Stimulated activated CD8-positive, alpha-beta memory T cell treated with anti-CD3 and anti-CD28 coated beads, Interleukin-15, amount 100 ng/mL, for 4 hours (primary cell): ENCODE results near the gene PDLIM5.

Experiments
- DNase-seq, 2 donors: peaks; one replicate each; pipeline ENCODE4 v3.0.0-alpha.2; 2020; ENCODE audit warnings: low read depth in 2 of 2

PDLIM5 gene

DNA sequence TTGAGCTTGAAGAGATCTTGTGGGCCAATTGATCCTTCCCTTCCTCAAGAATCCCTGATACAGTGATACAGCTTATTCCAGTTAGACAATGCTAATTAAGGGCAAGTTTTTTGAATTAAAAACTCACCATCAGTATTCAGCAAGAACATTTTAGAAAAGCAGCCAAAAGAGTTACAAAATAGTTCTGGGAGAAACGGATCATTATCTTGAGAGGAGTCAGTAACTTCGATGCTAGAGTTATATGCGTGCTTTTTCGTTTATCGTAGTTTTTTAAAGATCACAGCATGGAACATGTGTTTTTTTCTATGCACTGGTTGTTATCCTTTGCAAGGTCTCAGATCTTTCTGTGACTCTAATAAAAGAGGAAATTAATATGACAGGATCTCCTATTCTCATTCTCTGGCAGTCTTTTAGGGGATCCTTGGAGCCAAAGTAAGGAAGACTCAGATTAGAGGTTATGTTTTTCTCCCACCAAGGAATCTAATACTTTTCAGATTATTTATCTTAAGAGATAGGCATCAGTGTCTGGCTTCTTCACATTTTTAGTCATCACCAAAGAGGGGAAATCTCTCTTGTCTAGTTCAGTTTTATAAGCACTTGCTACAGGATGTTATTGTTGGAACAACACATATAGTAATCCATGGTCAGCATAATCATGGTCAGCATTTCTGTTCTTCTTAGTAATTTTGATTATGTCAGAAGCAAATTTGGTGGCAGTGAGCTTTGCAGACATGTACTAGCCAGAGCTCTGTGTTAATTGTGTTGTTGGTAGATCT, 109.7 kb downstream of the PDLIM5 start:
- DNase-seq: no peak

DNA sequence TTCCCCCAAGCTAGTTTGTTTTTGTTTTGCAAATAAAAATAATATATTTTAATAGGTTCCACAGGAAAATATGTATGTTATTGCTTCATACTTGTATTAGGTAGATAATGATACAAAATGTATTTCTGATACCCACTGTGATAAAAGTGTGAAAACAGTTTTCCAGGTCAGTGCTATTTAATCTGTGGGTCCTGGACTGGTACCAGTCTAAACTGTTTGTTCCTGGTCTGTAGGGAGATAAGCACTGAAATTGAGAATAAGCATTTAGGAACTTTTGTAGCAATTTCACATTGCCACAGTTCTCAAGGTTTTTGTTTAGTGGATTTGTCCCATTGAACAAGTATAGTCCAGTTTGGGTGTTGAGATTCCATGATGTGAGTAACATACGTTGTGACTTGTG, 110.5 kb downstream of the PDLIM5 start:
- no peak for DNase-seq

- DNase-seq: no peak
These were observed 112.5 kb downstream of the PDLIM5 start for GRCh38 chr4:94564252-94564651.

- DNase-seq: no peak
These were observed 114.7 kb downstream of the PDLIM5 start for GRCh38 chr4:94566420-94566819.

- DNase-seq: no peak
These were observed 116.1 kb downstream of the PDLIM5 start for GRCh38 chr4:94567811-94568210.

DNA sequence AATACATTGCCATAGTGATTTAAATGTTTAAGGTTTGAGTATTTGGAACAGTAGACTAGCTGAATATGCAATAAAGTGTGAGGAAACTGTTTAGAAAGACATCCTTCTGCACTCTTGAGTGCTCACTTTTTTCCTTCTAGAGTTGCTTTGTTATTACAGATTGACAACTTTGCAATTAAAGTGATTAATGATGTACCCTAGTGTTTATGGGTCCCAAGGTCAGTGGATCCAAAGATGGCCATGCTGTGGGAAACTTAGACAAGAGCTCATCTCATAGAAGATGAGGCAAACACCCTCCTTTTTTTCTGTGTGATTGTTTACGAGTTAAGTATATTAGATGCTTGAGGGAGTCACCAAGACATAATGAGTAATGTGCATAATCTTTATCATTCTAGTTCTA, 118.8 kb downstream of the PDLIM5 start:
- no peak for DNase-seq

DNA sequence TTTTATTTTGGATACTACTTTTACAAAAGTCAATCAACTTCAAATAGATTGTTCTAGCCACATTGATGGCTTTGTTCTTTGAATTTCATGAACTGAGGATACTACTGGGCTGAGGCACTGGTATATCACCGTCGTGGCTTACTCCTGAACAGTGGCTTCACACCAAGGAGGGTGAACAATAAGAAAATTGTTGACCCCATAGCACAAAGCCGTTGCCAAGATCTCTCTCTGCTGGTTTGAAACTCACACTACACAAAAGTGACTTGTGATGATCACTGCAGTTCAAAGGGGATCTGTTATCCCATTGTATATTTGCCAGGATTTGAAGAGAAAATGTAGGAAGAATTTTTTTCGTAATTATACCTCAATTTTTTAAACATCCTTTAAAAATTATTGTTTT, 119.6 kb downstream of the PDLIM5 start:
- DNase-seq: no peak

GRCh38 chr4:94571715-94572114, 120.0 kb downstream of the PDLIM5 start:
- no peak for DNase-seq

DNA sequence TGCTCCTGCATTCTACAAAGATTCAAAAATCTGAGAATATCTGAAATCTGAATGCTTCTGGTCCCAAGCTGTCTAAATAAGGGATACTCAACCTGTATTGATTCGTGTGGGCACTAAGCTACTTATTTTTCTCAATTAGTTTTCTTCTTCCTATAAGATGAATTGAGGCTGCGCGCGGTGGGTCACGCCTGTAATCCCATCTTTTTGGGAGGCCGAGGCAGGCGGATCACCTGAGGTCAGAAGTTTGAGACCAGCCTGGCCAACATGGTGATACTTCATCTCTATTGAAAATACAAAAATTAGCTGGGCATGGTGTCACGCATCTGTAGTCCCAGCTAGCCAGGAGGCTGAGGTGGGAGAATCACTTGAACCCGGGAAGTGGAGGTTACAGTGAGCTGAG, 122.3 kb downstream of the PDLIM5 start:
- no peak for DNase-seq

DNA sequence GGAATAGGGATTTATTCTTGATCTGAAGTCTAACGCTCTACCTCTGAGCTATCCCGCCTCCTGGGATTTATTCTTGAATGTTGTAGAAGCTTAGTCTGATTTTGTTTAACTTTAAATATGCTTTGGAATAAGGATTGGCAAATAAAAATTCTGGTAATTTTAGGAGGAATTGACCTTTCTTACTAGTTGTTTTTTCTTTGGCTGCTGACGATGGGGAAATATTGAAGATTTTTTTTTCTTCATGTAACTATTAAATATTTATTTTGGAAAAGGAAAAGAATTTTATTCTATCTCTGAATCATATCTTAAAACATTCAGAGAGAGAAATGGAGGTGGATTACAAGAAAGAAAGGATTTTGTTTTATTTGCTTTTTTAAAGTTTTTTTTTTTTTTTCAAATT, 122.9 kb downstream of the PDLIM5 start:
- DNase-seq: no peak

DNA sequence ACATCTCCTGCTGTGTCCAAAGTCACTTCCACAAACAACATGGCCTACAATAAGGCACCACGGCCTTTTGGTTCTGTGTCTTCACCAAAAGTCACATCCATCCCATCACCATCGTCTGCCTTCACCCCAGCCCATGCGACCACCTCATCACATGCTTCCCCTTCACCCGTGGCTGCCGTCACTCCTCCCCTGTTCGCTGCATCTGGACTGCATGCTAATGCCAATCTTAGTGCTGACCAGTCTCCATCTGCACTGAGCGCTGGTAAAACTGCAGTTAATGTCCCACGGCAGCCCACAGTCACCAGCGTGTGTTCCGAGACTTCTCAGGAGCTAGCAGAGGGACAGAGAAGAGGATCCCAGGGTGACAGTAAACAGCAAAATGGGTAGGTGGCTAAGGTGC, 123.9 kb downstream of the PDLIM5 start:
- DNase-seq: no peak

GRCh38 chr4:94576210-94576609, 124.5 kb downstream of the PDLIM5 start:
- no peak for DNase-seq

DNA sequence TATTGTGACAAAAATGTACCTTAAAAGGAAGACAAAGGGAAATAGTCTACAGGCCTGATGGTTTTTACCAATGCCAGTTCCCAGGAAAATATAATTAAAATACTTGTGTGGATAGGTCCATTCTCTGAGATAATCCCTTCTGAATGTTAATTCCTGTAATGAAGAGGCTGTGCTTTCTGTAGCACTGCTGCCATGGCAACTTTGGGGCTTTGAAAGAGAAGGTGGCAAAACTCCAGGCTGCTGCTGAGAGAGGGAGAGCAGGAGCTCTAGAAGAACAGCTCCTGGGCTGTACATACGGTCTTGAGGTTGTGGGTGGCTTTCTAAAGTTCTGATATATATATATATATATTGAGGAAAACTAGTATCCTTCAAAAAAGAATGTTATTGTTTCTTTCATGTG, 125.4 kb downstream of the PDLIM5 start:
- DNase-seq: no peak

DNA sequence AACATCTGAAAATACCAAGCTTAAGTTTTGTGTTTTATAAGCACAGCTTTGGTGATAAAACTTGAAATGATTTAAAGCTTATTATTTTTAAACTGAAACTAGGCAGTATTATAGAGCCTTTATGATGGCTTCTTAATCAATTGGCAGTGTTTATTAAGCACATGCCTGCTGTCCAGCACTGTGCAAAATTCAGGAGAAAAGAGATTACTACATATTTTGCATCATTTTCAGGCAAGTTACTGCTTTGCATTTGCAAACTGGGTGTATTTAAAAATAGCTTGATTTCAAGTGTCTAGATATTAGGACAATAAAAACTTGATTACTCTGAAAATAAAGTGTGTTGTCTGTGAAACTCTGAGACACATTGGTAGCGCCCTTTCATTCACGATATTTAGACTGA, 126.5 kb downstream of the PDLIM5 start:
- DNase-seq: no peak

- DNase-seq: no peak
These were observed 130.0 kb downstream of the PDLIM5 start for GRCh38 chr4:94581766-94582165.

- no peak for DNase-seq
These were observed 130.8 kb downstream of the PDLIM5 start for GRCh38 chr4:94582517-94582916.

- DNase-seq: no peak
These were observed 132.3 kb downstream of the PDLIM5 start for GRCh38 chr4:94583914-94584641.

- no peak for DNase-seq
These were observed 137.4 kb downstream of the PDLIM5 start for GRCh38 chr4:94588896-94589693.

- no peak for DNase-seq
These were observed 138.8 kb downstream of the PDLIM5 start for GRCh38 chr4:94590493-94590892.

DNA sequence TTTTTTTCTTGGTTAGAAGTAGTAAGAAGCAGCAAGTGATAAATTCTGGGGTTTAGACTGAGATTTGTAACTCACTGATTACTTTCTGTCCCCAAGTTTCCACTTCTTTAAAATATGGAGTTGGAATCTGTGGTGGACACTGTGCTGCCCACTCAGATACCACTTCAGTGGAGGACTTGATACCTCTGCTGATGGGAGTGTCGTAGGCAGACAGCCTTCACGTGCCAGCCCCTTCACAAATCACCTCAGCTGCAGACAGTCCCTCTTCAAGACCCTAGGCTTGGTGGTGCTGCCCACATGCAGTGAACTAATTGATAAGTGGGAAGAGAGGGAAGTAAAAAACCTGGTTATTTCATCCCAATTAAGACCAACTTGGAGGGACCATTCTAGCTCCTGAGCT, 139.5 kb downstream of the PDLIM5 start:
- no peak for DNase-seq

DNA sequence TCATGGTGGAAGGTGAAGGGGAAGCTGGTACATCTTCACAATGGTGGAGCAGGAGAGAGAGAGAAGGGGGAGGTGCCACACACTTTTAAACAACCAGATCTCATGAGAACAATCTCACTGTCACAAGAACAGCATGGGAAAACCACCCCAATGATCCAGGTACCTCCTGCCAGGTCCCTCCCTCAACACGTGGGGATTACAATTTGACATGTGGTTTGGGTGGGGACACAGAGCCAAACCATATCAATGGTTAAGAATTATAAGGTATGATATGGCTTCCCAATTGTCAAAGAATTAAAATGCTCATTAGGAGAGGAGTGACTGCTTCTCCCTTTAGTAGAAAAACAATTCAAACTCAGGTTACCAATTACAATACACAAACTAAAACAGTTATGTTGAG, 143.3 kb downstream of the PDLIM5 start:
- no peak for DNase-seq

DNA sequence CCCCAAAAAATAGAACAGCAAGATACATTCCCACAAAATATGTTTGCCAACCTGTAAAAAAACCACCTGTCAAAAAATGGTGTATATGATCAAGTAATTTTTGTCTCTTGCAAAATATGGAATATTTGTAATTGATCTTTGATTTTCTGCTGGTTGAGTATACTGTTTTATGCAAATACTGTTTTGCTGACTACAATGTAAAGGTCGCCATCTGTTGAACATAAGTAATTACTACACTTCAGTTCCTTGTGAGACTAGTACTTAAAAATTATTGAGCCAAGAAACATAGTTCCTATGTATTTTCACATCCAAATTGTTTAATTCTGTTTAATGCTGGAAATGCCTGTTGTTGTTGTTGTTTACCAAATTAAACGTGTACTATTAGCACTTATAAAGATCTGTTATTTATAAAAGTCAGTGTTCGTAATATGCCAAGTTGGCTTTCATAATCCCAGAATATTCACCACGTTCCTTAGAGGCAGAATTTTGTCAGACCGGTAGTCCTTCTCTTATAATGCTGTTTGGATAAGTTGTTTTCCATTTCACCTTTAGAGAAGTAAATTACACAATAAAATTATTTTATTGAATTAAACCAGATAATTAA, 144.2 kb downstream of the PDLIM5 start:
- DNase-seq: no peak
